Suprapubic skin (tissue), 4 donors: ENCODE measurements around the gene GFY.

Source experiments
- CTCF ChIP-seq, 2 donors: fragments of 200-600 bp in 1 of 2; fragments of 450-650 bp in 1 of 2; sonication (generic) in 1 of 2; IDR thresholded peaks; one replicate each; pipeline ENCODE4 v1.5.1; 2016 to 2019; ENCODE audit warnings: antibody characterized with exemption in 2 of 2, mild to moderate bottlenecking in 1 of 2, moderate library complexity in 1 of 2
- POLR2A ChIP-seq, 2 donors: fragments of 450-650 bp; IDR thresholded peaks; one replicate each; pipeline ENCODE4 v1.6.1; 2017; ENCODE audit warnings: antibody characterized with exemption in 2 of 2, mild to moderate bottlenecking in 2 of 2, moderate library complexity in 2 of 2
- POLR2AphosphoS5 ChIP-seq, 3 donors: sonication (generic); formaldehyde crosslinking; IDR thresholded peaks; one replicate each; pipeline ENCODE4 v1.6.1; 2017; ENCODE audit warnings: antibody characterized with exemption in 3 of 3

GRCh38 chr19:49445997-49446396 is 20.8 kb downstream of the GFY start:
- no peak for TF ChIP-seq CTCF (IDR thresholded peaks at IDR 0.05)
- TF ChIP-seq POLR2AphosphoS5 (IDR thresholded peaks at IDR 0.05): no peak
- TF ChIP-seq POLR2A (IDR thresholded peaks at IDR 0.05): no peak
